SKM-1 (cell line): ENCODE results near the gene COPS6.

ENCODE experiments used
- DNase-seq: peaks from one replicate; lab custom pipeline; 2025; ENCODE audit not compliant: unreplicated experiment; lab: John Stamatoyannopoulos, UW

Gene COPS6

GRCh38 chr7:100079024-100079560 is 9.7 kb upstream of the COPS6 start:
- no peak for DNase-seq

GRCh38 chr7:100080907-100081534 is 7.7 kb upstream of the COPS6 start:
- no peak for DNase-seq

DNA sequence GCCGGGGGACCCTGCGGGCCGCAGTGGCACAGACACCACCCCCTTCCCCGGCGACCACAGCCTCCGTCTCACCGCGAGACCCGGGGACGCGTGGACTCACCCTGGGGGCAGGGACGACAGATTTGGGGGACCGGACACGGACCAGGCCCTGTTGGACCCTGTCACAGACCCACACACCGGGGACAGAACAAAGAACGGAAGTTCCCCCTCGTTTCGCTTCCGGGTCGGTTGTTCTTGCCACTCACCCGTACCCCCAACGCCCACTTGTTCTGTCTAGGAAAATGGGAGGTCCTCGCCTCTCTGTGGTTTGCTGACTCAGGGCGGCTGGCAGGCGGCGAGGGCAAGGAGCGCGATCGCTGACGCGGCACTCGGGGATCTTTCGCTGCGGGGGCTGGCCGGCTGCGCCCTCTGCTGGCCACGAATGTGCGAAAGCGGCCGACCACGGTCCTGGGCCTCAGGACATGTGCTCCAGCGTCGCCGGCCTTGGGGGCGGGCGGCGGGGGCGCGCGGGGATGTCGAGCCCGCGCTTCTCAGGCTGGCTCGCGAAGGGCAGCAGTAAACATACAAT is 7.2 kb upstream of the COPS6 start, which contains the start of gene ZNF3:
Gene ZNF3 (minus strand): TSS at position 189 of the 568 bp plus-strand sequence. CDS start 4,366 bp downstream, outside the sequence.
- DNase-seq, result peak; percentile 96

DNA sequence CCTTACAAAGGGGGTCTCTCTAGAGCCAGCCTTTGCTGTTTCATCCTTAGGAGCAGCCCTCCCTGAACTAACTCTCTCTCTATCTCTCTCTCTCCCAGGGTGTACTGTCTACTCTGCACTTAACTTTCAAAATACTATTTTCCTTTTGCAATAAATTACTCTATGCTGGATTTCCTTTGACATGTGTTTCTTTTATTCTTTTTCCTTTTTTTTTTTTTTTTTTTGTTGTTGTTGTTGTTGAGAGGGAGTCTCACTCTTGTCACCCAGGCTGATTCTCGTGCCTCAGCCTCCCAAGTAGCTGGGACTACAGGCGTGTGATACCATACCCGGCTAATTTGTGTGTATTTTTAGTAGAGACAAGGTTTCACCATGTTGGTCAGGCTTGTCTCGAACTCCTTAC is 5.8 kb upstream of the COPS6 start:
- DNase-seq, result no peak

GRCh38 chr7:100085515-100085914 is 3.3 kb upstream of the COPS6 start:
- no peak for DNase-seq

DNA sequence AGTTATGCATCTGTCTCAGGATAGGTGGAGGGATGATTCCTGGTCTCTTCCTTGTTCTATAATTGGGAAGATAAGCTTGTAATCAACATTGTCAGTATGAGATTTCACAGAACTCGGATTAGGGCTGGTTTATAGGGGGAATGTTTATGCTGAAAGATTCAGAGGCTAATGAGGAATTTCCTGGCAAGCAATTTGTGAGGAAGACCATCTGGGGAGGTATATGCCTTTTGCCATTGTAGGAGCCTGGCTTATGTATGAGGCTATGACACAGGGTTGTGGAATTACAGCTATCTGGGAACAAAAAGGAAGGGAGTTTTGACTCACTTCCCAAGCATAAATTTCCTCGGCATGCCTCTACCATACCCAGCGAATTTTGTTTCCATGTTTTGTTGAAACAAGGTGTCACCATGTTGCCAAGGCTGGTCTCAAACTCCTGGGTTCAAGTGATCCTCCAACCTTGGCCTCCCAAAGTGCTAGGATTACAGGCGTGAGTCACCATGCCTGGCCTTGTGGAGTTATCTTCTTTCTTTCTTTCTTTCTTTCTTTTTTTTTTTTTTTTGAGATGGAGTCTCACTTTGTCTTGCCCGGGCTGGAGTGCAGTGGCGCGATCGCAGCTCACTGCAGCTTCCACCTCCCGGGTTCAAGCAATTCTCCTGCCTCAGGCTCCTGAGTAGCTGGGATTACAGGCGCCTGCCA is 1.6 kb upstream of the COPS6 start:
- no peak for DNase-seq

- no peak for DNase-seq
Measured at GRCh38 chr7:100088095-100088620, 611 bp upstream of the COPS6 start.

DNA sequence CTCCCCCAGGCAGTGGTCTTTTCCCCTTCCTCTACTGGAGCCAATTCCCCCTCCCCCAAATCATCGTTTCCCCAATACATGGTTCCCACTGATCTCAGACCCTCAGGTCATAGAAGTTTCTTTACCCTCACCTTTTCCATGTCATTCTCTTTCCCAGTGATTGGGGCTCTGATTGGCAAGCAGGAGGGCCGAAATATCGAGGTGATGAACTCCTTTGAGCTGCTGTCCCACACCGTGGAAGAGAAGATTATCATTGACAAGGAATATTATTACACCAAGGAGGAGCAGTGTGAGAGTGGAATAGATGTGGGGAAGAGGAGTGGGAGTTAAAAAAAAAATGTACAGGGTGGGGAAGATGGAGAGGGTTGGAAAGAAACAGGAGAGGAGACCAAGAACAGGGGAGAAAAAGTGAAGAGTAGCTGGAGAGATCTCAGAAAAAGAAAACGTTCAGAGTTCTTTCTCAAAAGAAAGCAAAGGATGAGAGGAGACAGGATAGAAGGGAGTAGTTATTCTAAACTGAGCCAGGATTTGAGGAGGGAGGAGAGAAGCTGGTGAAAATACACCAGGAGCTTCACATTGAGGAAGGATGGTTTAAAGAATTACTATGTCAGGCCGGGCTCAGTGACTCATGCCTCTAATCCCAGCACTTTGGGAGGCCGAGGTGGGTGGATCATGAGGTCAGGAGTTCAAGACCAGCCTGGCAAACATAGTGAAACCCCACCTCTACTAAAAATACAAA is 858 bp downstream of the COPS6 start:
- DNase-seq, result no peak

GRCh38 chr7:100090527-100091410 is 2.0 kb downstream of the COPS6 start:
- no peak for DNase-seq

- DNase-seq, result no peak
Measured at GRCh38 chr7:100091411-100092181, 2.8 kb downstream of the COPS6 start.

DNA sequence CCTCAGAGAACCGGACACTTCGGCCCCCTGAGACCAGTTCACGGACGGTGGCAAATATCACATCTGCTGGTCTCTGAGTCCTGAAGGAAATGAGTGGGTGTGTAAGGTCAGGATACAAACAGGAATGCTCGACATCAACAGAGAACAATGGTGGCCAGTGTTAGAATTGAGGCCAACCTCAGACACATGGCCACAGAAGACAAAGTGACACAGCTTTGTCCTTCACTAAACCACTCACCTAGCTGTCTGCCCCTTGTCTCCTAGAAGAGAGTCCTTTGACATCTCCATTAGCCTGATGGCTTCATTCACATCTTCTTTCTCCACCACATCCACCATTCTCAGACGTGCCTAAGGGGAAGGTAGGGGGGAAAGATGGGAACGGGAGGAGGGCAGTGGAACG is 4.3 kb downstream of the COPS6 start:
- DNase-seq, result no peak

DNA sequence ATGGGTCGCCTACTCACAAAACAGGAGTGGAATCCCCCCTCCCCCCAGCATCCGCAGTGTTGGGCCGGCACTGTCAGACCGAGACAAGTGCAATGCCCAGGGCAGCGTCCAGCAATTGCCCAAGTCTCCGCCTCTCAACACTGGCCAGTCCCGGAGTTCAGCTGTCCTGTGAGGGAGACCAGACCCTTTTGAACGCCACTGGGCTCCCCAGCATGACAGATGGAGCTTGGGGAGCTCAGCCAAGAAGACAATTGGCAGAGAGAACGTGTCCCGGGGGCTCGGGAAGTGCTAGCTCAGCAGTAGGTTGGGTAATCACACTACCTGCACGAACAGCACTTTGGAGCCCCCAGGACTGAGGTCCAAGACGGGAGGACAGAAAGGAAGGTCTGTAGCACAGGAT is 4.7 kb downstream of the COPS6 start:
- DNase-seq, result no peak

GRCh38 chr7:100093925-100094486 is 5.2 kb downstream of the COPS6 start:
- no peak for DNase-seq

DNA sequence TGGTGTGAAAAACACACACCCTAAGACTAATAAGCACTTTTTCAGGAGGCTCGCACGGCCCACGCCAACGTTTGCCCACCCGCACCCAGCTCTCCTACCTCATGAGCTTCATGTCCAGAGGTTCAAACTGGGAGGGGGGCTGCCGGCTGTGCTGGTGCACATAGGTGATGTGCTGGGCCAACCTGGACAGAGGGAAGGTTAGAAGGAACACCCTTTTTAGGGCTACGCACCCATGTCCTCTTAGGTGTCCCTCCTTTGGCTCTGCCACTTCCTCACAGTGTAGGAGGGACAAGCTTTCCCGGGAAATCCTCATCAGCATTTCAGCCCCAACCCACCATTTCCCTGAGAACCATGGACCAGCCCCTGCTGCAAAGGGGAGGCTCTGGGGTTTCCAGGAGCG is 6.5 kb downstream of the COPS6 start:
- DNase-seq, result no peak

- DNase-seq, result no peak
Measured at GRCh38 chr7:100095704-100096103, 6.9 kb downstream of the COPS6 start.

DNA sequence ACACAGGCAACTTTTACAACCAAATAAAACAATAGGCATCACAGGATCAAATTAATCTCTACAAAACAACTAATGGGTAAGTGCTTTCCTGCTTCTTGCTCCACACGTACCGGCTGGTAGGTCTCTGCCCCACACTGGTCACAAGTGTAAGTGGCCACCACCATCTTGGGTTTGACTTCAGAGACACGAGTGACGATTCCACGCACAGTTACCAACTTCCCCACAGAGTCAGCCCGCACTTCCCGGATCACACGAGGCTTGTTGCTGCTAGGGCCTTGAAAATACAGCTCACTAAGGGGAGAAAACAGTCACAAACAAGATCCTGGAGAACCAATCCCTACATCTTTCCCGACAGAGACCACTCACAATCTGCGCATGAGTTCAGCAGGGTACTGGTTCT is 10.1 kb downstream of the COPS6 start:
- DNase-seq, result no peak

- DNase-seq, result no peak
Measured at GRCh38 chr7:100099452-100099851, 10.7 kb downstream of the COPS6 start.

DNA sequence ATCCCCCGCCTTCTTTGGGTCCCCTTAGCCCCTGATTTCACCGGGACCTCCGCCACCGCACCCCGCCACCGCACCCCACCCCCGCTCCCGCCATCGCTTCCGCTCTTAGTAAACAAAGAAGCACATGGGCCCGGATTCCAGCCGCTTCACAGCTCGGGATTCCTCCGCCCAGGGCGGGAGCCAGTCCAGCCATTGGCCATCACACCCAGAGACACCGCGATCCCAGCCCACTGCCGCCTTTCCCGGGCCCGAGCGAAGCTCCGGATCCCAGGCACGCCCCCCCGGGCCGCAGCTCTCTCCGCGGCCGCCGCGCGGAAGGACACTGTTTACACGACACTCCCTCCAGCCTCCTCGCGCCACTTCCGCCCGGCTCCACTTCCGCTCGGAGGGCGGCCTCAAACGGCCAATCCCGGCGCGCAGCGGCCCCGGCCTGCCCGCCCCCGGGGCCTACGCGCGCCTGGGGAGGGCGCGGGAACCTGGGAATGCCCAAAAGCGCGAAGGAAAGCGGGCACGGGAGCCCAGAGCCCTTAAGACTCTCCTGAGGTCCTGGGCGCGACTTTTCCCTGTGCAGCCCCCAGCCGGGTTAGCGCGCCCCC is 11.7 kb downstream of the COPS6 start:
- DNase-seq, result peak; percentile 64
